Measurements from ENCODE around the gene SAMD11.
"Not testable (repeated sequence)": the region's sequence is repeated elsewhere in the genome, so short reads cannot be mapped to it uniquely, and the experiment has no call there.

SAMD11 gene

GRCh38 chr1:974293-974640, 50.5 kb downstream of the SAMD11 start:
- Mint-ChIP-seq H3K4me3 (no peak overlapping the region), H3K36me3 (ENCODE audit: low read depth) (no peaks in the 10 kb centered on the region), H3K4me1 (ENCODE audit: low read depth) (peaks cover 5% of the 10 kb centered on the region), H3K27me3 (peaks cover 31% of the 10 kb centered on the region), H3K9me3 (peaks cover 3% of the 10 kb centered on the region), H3K27ac (no peak overlapping the region)
- no peak for DNase-seq

GRCh38 chr1:974687-975328, 51.1 kb downstream of the SAMD11 start:
- Mint-ChIP-seq H3K9me3 (no peaks in the 10 kb centered on the region), H3K27me3 (peaks cover 25% of the 10 kb centered on the region), H3K27ac (no peak overlapping the region), H3K4me1 (ENCODE audit: low read depth) (peaks cover 5% of the 10 kb centered on the region), H3K4me3 (no peak overlapping the region), H3K36me3 (ENCODE audit: low read depth) (no peaks in the 10 kb centered on the region)
- DNase-seq: no peak

GRCh38 chr1:975365-975764, 51.6 kb downstream of the SAMD11 start:
- H3K36me3 Mint-ChIP-seq (ENCODE audit: low read depth): no peaks in the 10 kb centered on the region
- no peak overlapping the region for H3K4me3 Mint-ChIP-seq
- peaks cover 25% of the 10 kb centered on the region for H3K27me3 Mint-ChIP-seq
- peaks cover 5% of the 10 kb centered on the region for H3K4me1 Mint-ChIP-seq (ENCODE audit: low read depth)
- H3K27ac Mint-ChIP-seq: no peak overlapping the region
- DNase-seq: no peak
- H3K9me3 Mint-ChIP-seq: no peaks in the 10 kb centered on the region

- no peaks in the 10 kb centered on the region for H3K36me3 Mint-ChIP-seq (ENCODE audit: low read depth)
- H3K9me3 Mint-ChIP-seq: no peaks in the 10 kb centered on the region
- H3K4me1 Mint-ChIP-seq (ENCODE audit: low read depth): peaks cover 5% of the 10 kb centered on the region
- no peak overlapping the region for H3K27ac Mint-ChIP-seq
- H3K27me3 Mint-ChIP-seq: peaks cover 27% of the 10 kb centered on the region
- H3K4me3 Mint-ChIP-seq: no peak overlapping the region
- DNase-seq: peak; percentile 80
Observed at GRCh38 chr1:975896-976683, 52.4 kb downstream of the SAMD11 start.

- not testable (repeated sequence) for DNase-seq; H3K9me3 Mint-ChIP-seq; H3K27ac Mint-ChIP-seq; H3K4me3 Mint-ChIP-seq; H3K4me1 Mint-ChIP-seq (ENCODE audit: low read depth); H3K36me3 Mint-ChIP-seq (ENCODE audit: low read depth)
- peaks cover 25% of the 10 kb centered on the region for H3K27me3 Mint-ChIP-seq
Observed at GRCh38 chr1:976791-977190, 53.1 kb downstream of the SAMD11 start.

- Mint-ChIP-seq H3K4me3 (no peak overlapping the region), H3K27me3 (peaks cover 36% of the 10 kb centered on the region), H3K9me3 (no peaks in the 10 kb centered on the region), H3K27ac (no peak overlapping the region), H3K36me3 (ENCODE audit: low read depth) (no peaks in the 10 kb centered on the region), H3K4me1 (ENCODE audit: low read depth) (peaks cover 5% of the 10 kb centered on the region)
- DNase-seq: no peak
Observed at GRCh38 chr1:978069-978834, 54.5 kb downstream of the SAMD11 start.

- Mint-ChIP-seq H3K27me3 (peaks cover 38% of the 10 kb centered on the region), H3K36me3 (ENCODE audit: low read depth) (no peaks in the 10 kb centered on the region), H3K4me1 (ENCODE audit: low read depth) (peaks cover 5% of the 10 kb centered on the region), H3K4me3 (no peak overlapping the region), H3K27ac (no peak overlapping the region), H3K9me3 (no peaks in the 10 kb centered on the region)
- DNase-seq: no peak
Observed at GRCh38 chr1:978835-979743, 55.4 kb downstream of the SAMD11 start.

GRCh38 chr1:979744-980072, 56.0 kb downstream of the SAMD11 start:
- H3K36me3 Mint-ChIP-seq (ENCODE audit: low read depth): no peaks in the 10 kb centered on the region
- DNase-seq: no peak
- H3K4me1 Mint-ChIP-seq (ENCODE audit: low read depth): peaks cover 5% of the 10 kb centered on the region
- H3K9me3 Mint-ChIP-seq: no peaks in the 10 kb centered on the region
- no peak overlapping the region for H3K4me3 Mint-ChIP-seq
- no peak overlapping the region for H3K27ac Mint-ChIP-seq
- peaks cover 37% of the 10 kb centered on the region for H3K27me3 Mint-ChIP-seq

- Mint-ChIP-seq H3K27me3 (peaks cover 36% of the 10 kb centered on the region), H3K4me3 (no peak overlapping the region), H3K4me1 (ENCODE audit: low read depth) (peaks cover 5% of the 10 kb centered on the region), H3K9me3 (no peaks in the 10 kb centered on the region), H3K27ac (no peak overlapping the region), H3K36me3 (ENCODE audit: low read depth) (no peaks in the 10 kb centered on the region)
- no peak for DNase-seq
Observed at GRCh38 chr1:980137-980571, 56.4 kb downstream of the SAMD11 start.

GRCh38 chr1:980602-981395, 57.1 kb downstream of the SAMD11 start:
- H3K27me3 Mint-ChIP-seq: peaks cover 37% of the 10 kb centered on the region

GRCh38 chr1:981491-981954, 57.8 kb downstream of the SAMD11 start:
- no peak overlapping the region for H3K27ac Mint-ChIP-seq
- no peak overlapping the region for H3K4me3 Mint-ChIP-seq
- peaks cover 41% of the 10 kb centered on the region for H3K27me3 Mint-ChIP-seq
- DNase-seq: no peak
- H3K9me3 Mint-ChIP-seq: no peaks in the 10 kb centered on the region
- H3K4me1 Mint-ChIP-seq (ENCODE audit: low read depth): peaks cover 3% of the 10 kb centered on the region
- no peaks in the 10 kb centered on the region for H3K36me3 Mint-ChIP-seq (ENCODE audit: low read depth)

More at GRCh38 chr1:980602-981395, 57.1 kb downstream of the SAMD11 start:
- Mint-ChIP-seq H3K4me1 (ENCODE audit: low read depth) (peaks cover 4% of the 10 kb centered on the region), H3K4me3 (no peak overlapping the region), H3K9me3 (no peaks in the 10 kb centered on the region), H3K36me3 (ENCODE audit: low read depth) (no peaks in the 10 kb centered on the region), H3K27ac (no peak overlapping the region)
- DNase-seq: no peak

- Mint-ChIP-seq H3K4me1 (ENCODE audit: low read depth) (peaks cover 3% of the 10 kb centered on the region), H3K9me3 (no peaks in the 10 kb centered on the region), H3K36me3 (ENCODE audit: low read depth) (no peaks in the 10 kb centered on the region), H3K4me3 (no peak within 1 kb of the TSS), H3K27me3 (peaks cover 43% of the 10 kb centered on the region), H3K27ac (no peak within 1 kb of the TSS)
- DNase-seq: no peak
Observed at GRCh38 chr1:981955-982558, 58.3 kb downstream of the SAMD11 start, which contains the start of gene PERM1. TSS of gene PERM1 (minus strand) at chr1:982093. CDS start at chr1:981029, 1,064 bp downstream.

GRCh38 chr1:982765-983436, 59.2 kb downstream of the SAMD11 start:
- Mint-ChIP-seq H3K4me1 (ENCODE audit: low read depth) (peaks cover 3% of the 10 kb centered on the region), H3K9me3 (no peaks in the 10 kb centered on the region), H3K36me3 (ENCODE audit: low read depth) (no peaks in the 10 kb centered on the region), H3K27ac (no peak overlapping the region), H3K4me3 (no peak overlapping the region), H3K27me3 (peaks cover 46% of the 10 kb centered on the region)
- DNase-seq: no peak
